Stomach smooth muscle (tissue), 2 donors: ENCODE results near the gene OGFOD1.

Experiments
- H3K27ac ChIP-seq: one replicate; pipeline ENCODE4 v1.7.0; 2013; ENCODE audit warnings: mild to moderate bottlenecking, low read length, inconsistent platforms
- H3K27me3 ChIP-seq, 2 donors: one replicate each; pipeline ENCODE4 v1.7.0; 2013; ENCODE audit warnings: low read length in 2 of 2; ENCODE audit not compliant: insufficient read depth in 2 of 2, control insufficient read depth in 1 of 2
- H3K36me3 ChIP-seq, 2 donors: one replicate each; pipeline ENCODE4 v1.7.0; 2013; ENCODE audit warnings: low read length in 2 of 2; ENCODE audit not compliant: control insufficient read depth in 2 of 2, insufficient read depth in 2 of 2
- H3K4me1 ChIP-seq: one replicate; pipeline ENCODE4 v1.7.0; 2013; ENCODE audit warnings: low read length; ENCODE audit not compliant: control insufficient read depth, insufficient read depth
- H3K4me3 ChIP-seq, 2 donors: one replicate each; pipeline ENCODE4 v1.7.0; 2013; ENCODE audit warnings: low read length in 2 of 2
- H3K9ac ChIP-seq, 2 donors: one replicate each; pipeline ENCODE4 v1.7.0; 2013; ENCODE audit warnings: low read length in 2 of 2, mild to moderate bottlenecking in 1 of 2
- H3K9me3 ChIP-seq, 2 donors: one replicate each; pipeline ENCODE4 v1.7.0; 2013; ENCODE audit warnings: low read length in 2 of 2; ENCODE audit not compliant: control insufficient read depth in 2 of 2
- donor health status: healthy.
- donor health status: Pancreatic carcinoma.

The OGFOD1 gene

DNA sequence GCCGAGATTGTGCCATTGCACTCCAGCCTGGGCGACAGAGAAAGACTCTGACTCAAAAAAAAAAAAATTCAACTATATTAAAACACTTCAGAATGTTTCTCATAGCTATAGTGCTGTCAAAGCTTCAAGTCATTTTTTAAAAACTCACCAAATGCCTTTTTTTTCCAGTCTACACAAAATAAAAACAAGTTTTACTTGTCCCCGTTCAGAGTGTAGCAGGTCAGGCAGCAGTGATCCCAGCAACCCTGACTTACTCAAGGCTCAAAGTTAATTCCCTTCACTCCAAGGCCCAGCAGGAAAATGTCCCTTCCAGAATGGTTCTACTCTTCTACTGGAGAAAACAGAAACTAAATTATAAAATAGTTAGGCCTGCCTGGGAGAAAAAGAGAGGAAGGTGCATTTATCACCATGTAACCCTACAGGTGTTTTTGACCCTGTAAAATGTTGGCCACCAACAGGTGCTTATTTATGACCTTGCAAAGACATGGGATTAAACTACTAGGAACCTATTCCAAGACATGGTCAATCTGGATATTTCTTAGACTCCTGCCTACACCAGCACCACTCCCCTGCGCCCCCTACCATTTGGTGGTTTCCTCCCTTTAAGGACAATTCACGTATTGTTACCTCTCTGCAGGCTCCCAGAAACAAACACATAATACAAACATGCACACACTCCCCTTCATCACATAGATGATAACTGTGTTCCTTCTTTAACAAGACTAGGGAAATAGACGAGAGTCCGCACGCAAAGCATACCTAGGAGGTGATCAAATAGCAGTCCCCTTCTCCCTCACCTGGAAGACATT is 31.4 kb upstream of the OGFOD1 start:
- no peak overlapping the region for H3K27ac ChIP-seq
- no peaks in the 10 kb centered on the region for H3K36me3 ChIP-seq
- H3K4me3 ChIP-seq, result no peak overlapping the region
- no peaks in the 10 kb centered on the region for H3K27me3 ChIP-seq
- H3K4me1 ChIP-seq, result peaks cover 17% of the 10 kb centered on the region
- no peak overlapping the region for H3K9ac ChIP-seq
- H3K9me3 ChIP-seq, result no peaks in the 10 kb centered on the region

DNA sequence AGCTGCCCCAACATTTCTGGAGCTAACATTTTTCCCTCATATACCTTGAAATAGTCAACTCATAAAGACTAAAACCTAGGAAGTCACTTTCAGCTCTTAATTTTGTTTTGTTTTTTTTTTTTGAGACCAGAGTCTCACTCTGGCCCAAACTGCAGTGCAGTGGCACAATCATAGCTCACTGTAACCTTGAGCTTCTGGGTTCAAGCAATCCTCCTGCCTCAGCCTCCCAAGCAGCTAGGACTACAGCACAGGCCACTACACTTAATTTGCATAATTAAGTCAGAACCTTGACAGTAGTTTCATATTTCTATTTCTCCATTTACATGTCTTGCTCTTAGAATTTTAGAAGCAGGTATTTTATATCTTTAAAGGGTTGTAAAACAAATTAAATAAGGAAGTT is 30.7 kb upstream of the OGFOD1 start:
- Histone ChIP-seq H3K4me1 (peaks cover 17% of the 10 kb centered on the region), H3K27me3 (no peaks in the 10 kb centered on the region), H3K4me3 (no peak overlapping the region), H3K9me3 (no peaks in the 10 kb centered on the region), H3K9ac (no peak overlapping the region), H3K36me3 (no peaks in the 10 kb centered on the region), H3K27ac (no peak overlapping the region)

DNA sequence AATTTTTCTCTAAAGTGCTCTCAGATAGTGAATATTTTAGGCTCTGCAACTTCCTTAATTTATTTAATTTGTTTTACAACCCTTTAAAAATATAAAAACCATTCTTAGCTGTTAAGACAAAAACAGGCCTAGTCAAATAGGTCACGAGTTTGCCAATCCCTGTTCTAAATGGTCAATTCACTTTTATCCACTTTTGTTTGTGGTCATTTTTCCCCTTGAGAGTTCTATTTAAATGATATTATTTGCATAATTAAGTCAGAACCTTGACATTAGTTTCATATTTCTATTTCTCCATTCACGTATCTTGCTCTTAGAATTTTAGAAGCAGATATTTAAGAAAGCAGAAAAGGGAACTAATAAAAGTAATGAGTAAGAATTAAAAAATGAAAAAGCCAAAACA is 30.0 kb upstream of the OGFOD1 start:
- H3K4me1 ChIP-seq, result peaks cover 17% of the 10 kb centered on the region
- H3K9me3 ChIP-seq, result no peaks in the 10 kb centered on the region
- no peaks in the 10 kb centered on the region for H3K36me3 ChIP-seq
- no peak overlapping the region for H3K27ac ChIP-seq
- no peak overlapping the region for H3K4me3 ChIP-seq
- no peaks in the 10 kb centered on the region for H3K27me3 ChIP-seq
- H3K9ac ChIP-seq, result no peak overlapping the region

DNA sequence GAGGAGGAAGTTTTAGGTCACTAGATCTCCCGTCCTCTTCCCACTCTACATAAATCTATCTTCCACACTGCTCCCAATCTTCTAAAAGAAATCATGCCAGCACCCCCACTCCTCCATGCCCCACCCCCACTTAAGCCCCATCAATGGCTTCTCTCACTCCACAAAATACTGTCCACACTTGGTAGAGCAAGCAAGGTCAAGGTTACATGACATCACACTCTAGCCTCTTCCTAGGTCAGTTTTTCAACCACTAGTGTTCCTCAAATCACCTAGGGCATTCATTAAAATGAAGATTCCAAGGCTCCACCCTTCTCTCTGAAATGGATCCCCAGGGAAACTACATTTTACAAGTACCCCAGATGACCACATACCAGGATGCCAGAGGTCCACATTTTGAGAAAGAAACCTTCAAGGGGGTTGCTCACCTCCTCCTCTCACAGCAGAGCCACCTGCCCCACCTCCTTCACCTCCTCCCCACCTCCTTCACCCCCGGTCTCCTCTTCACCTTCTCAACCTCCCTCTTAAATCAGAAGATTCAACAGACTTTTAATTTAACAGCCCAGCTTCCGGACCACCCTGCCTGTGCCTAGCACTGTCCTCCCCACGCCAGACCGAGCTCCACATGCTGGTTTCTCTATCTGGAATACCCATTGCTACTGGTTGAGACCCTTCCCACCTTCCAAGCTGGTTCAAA is 29.2 kb upstream of the OGFOD1 start:
- Histone ChIP-seq H3K27me3 (no peaks in the 10 kb centered on the region), H3K9ac (no peak overlapping the region), H3K4me3 (no peak overlapping the region), H3K27ac (no peak overlapping the region), H3K9me3 (no peaks in the 10 kb centered on the region), H3K4me1 (peaks cover 17% of the 10 kb centered on the region), H3K36me3 (no peaks in the 10 kb centered on the region)

GRCh38 chr16:56422896-56423441 is 28.4 kb upstream of the OGFOD1 start:
- H3K27ac ChIP-seq, result no peak overlapping the region
- no peaks in the 10 kb centered on the region for H3K9me3 ChIP-seq
- peak overlapping the region in 1 of 2 donors; percentile 79 for H3K4me3 ChIP-seq
- H3K4me1 ChIP-seq, result peaks cover 17% of the 10 kb centered on the region
- no peaks in the 10 kb centered on the region for H3K36me3 ChIP-seq
- no peaks in the 10 kb centered on the region for H3K27me3 ChIP-seq
- H3K9ac ChIP-seq, result peak overlapping the region in 1 of 2 donors; percentile 21

DNA sequence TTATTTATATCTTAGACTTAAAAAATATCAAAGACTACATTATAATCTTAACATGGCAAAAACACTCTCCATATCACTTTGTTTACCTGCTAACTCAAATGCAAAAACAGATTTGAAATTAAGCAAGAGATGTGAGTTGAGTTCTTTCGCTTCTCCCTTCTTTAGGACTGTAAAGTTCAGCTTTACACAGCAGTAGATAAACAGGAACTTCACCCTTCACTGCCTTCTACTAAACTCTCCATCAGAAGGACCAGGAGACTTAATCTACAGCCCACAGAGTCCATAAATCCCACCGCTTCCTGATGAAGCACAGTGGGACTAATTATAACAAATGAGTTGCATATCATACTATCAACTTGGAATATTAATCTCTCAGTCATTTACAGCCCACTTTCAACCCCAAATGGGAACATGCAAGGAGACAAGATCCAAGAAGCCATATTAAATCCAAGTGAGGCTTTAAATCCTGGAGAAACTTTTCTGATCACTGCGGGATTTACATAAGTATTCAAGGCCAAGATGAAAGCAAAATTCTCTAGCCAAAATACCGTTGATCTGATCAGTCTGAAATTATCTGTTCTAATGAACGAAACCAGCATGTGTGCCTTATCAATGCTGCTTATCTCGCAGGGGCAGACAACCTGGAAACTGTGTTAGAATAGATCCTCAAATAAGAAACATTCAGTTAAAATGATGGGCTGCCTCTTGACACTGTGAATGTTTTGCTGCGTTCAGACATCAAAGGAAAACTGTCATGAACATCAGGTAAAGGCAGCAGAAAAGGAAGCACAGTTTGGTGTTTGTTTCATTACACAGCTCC is 27.6 kb upstream of the OGFOD1 start:
- Histone ChIP-seq H3K9me3 (no peaks in the 10 kb centered on the region), H3K9ac (peak overlapping the region; percentile 76 to 87), H3K27me3 (no peaks in the 10 kb centered on the region), H3K4me3 (peak overlapping the region; percentile 79 to 80), H3K36me3 (peaks cover 0 to 2% of the 10 kb centered on the region in 2 donors), H3K27ac (peak overlapping the region; percentile 72), H3K4me1 (peaks cover 17% of the 10 kb centered on the region)

DNA sequence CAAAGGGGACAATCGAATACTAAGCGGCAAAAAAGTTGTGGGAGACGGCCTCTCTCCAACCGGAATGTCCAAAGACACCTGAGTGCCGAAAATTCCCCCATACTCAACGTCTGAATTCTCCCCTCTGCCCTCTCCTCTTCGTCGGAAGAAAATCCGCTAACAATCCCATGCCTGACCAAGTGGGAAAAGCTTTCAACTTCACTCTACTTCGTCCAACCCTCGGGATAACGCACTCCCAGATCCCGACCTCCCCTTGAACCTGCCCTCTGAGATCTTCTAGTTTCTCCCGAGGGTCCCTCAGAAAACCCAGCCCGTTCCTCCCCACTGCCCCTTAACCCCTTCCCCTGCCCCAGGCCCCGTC is 27.0 kb upstream of the OGFOD1 start:
- Histone ChIP-seq H3K4me1 (peaks cover 17% of the 10 kb centered on the region), H3K27me3 (no peaks in the 10 kb centered on the region), H3K27ac (peak overlapping the region; percentile 72), H3K36me3 (peaks cover 0 to 3% of the 10 kb centered on the region in 2 donors), H3K9me3 (no peaks in the 10 kb centered on the region), H3K9ac (peak overlapping the region; percentile 76 to 87), H3K4me3 (peak overlapping the region; percentile 79 to 80)

- peak overlapping the region; percentile 79 to 80 for H3K4me3 ChIP-seq
- no peaks in the 10 kb centered on the region for H3K9me3 ChIP-seq
- H3K27me3 ChIP-seq, result no peaks in the 10 kb centered on the region
- peaks cover 0 to 3% of the 10 kb centered on the region in 2 donors for H3K36me3 ChIP-seq
- peaks cover 17% of the 10 kb centered on the region for H3K4me1 ChIP-seq
- H3K27ac ChIP-seq, result peak overlapping the region; percentile 72
- H3K9ac ChIP-seq, result peak overlapping the region; percentile 76 to 77
Measured at GRCh38 chr16:56424791-56425438, 26.4 kb upstream of the OGFOD1 start.

DNA sequence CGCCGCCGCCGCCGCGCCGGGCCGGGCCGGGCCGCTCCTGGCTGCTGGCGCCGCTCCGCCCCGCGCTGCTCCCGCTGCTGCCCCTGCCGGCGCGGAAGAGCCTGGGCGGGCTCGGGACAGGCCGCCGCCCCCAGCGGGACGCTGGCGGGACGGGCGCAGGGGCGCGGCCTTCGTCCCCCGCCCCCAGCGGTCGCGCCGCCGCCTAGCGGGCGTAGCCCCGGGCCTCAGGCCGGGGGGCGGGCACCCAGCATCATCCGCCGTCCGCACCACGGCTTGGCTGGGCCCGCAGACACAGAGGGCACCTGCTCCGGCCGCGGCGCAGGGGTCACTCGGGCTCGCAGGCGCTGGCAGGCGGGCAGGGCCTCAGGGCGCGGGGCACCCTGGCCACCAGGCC is 25.9 kb upstream of the OGFOD1 start, which contains the start of gene AMFR:
Gene AMFR, minus strand, starts transcription at position 107 of the 394 bp plus-strand sequence. CDS start 218 bp downstream, outside the sequence.
- H3K9ac ChIP-seq, result peak within 1 kb of the TSS; percentile 76 to 87
- peak within 1 kb of the TSS; percentile 75 for H3K27ac ChIP-seq
- H3K4me1 ChIP-seq, result peaks cover 17% of the 10 kb centered on the region
- H3K4me3 ChIP-seq, result peak within 1 kb of the TSS; percentile 79 to 80
- peaks cover 2 to 3% of the 10 kb centered on the region in 2 donors for H3K36me3 ChIP-seq
- no peaks in the 10 kb centered on the region for H3K9me3 ChIP-seq
- H3K27me3 ChIP-seq, result no peaks in the 10 kb centered on the region

DNA sequence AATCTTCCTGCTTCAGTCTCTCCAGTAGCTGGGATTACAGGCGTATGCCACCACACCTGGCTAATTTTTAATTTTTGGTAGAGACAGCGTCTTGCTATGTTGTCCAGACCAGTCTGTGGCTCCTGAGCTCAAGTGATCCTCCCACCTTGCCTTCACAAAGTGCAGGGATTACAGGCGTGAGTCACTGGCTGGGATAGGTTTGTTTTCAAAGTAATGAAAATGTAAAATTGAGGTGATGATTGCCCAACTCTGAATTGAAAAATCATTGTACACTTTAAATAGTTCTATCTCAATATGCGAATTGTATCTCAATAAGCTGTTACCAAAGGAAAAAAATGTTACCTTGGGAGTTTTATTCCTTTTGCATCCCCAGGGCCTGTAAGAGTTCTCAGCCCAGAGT is 24.8 kb upstream of the OGFOD1 start:
- H3K4me1 ChIP-seq, result peaks cover 17% of the 10 kb centered on the region
- H3K4me3 ChIP-seq, result no peak overlapping the region
- H3K27ac ChIP-seq, result no peak overlapping the region
- peaks cover 7 to 8% of the 10 kb centered on the region in 2 donors for H3K36me3 ChIP-seq
- H3K9ac ChIP-seq, result no peak overlapping the region
- no peaks in the 10 kb centered on the region for H3K9me3 ChIP-seq
- H3K27me3 ChIP-seq, result no peaks in the 10 kb centered on the region
